H9 (cell line): Measurements from ENCODE around the gene FADS3. TPM values are rescaled to one million over a fixed set of nuclear protein-coding genes. Genes with fewer than 3 reads are reported as not detected.

Experiments
- DNase-seq: peaks from one replicate; pipeline ENCODE4 v3.0.0-alpha.2; 2017
- H2AFZ ChIP-seq: one replicate; pipeline ENCODE4 v1.6.1; 2013; ENCODE audit warnings: mild to moderate bottlenecking, low read length, control low read depth, moderate library complexity
- H2AK5ac ChIP-seq: 2 replicates; pipeline ENCODE4 v1.6.1; 2013; ENCODE audit warnings: low read length, control low read depth, mixed read lengths; ENCODE audit not compliant: insufficient read length
- H2BK120ac ChIP-seq: one replicate; pipeline ENCODE4 v1.6.1; 2013; ENCODE audit warnings: low read depth, mild to moderate bottlenecking, low read length, control low read depth, inconsistent platforms; ENCODE audit not compliant: poor library complexity, severe bottlenecking
- H2BK12ac ChIP-seq: 2 replicates; pipeline ENCODE4 v1.6.1; 2013; ENCODE audit warnings: low read length, control low read depth, mixed read lengths, low read depth; ENCODE audit not compliant: insufficient read length
- H2BK15ac ChIP-seq: 2 replicates; pipeline ENCODE4 v1.6.1; 2013; ENCODE audit warnings: low read depth, low read length, control low read depth
- H2BK20ac ChIP-seq: one replicate; pipeline ENCODE4 v1.6.1; 2013; ENCODE audit warnings: low read depth, mild to moderate bottlenecking, low read length, control low read depth, inconsistent platforms; ENCODE audit not compliant: poor library complexity, severe bottlenecking
- H2BK5ac ChIP-seq: 2 replicates; pipeline ENCODE4 v1.6.1; 2013; ENCODE audit warnings: low read length, control low read depth, mixed read lengths; ENCODE audit not compliant: insufficient read length
- H3K14ac ChIP-seq: 2 replicates; pipeline ENCODE4 v1.6.1; 2013; ENCODE audit warnings: low read length, control low read depth; ENCODE audit not compliant: insufficient read depth
- H3K18ac ChIP-seq: 2 replicates; pipeline ENCODE4 v1.6.1; 2013; ENCODE audit warnings: low read depth, mild to moderate bottlenecking, mixed read lengths, low read length, control low read depth; ENCODE audit not compliant: insufficient read length
- H3K23ac ChIP-seq: 2 replicates; pipeline ENCODE4 v1.6.1; 2013; ENCODE audit warnings: low read length, control low read depth, mixed read lengths, low read depth; ENCODE audit not compliant: insufficient read length
- H3K23me2 ChIP-seq: 2 replicates; pipeline ENCODE4 v1.6.1; 2013; ENCODE audit warnings: low read depth, mild to moderate bottlenecking, mixed read lengths, low read length, control low read depth; ENCODE audit not compliant: insufficient read length, poor library complexity, severe bottlenecking
- H3K27ac ChIP-seq: 2 replicates; pipeline ENCODE4 v1.5.1; 2013; ENCODE audit warnings: low read length, control low read depth, mixed read lengths, low read depth; ENCODE audit not compliant: insufficient read length
- H3K27me3 ChIP-seq: 2 replicates; pipeline ENCODE4 v1.6.1; 2013; ENCODE audit warnings: low read length, control low read depth, inconsistent platforms; ENCODE audit not compliant: insufficient read depth
- H3K4ac ChIP-seq: 2 replicates; pipeline ENCODE4 v1.6.1; 2013; ENCODE audit warnings: low read depth, mild to moderate bottlenecking, control low read depth, inconsistent platforms, low read length, moderate library complexity
- H3K4me1 ChIP-seq: 2 replicates; pipeline ENCODE4 v1.6.1; 2013; ENCODE audit warnings: low read length, control low read depth, inconsistent platforms; ENCODE audit not compliant: insufficient read depth
- H3K4me2 ChIP-seq: 2 replicates; pipeline ENCODE4 v1.6.1; 2013; ENCODE audit warnings: low read length, control low read depth, mixed read lengths; ENCODE audit not compliant: insufficient read length, insufficient read depth
- H3K56ac ChIP-seq: 2 replicates; pipeline ENCODE4 v1.6.1; 2013; ENCODE audit warnings: low read depth, mild to moderate bottlenecking, mixed read lengths, low read length, control low read depth; ENCODE audit not compliant: insufficient read length
- H3K79me1 ChIP-seq: 2 replicates; pipeline ENCODE4 v1.6.1; 2013; ENCODE audit warnings: low read depth, mild to moderate bottlenecking, moderate library complexity, low read length, control low read depth, inconsistent platforms; ENCODE audit not compliant: insufficient read depth, poor library complexity, severe bottlenecking
- H3K79me2 ChIP-seq: 2 replicates; pipeline ENCODE4 v1.6.1; 2013; ENCODE audit warnings: low read length, control low read depth, inconsistent platforms; ENCODE audit not compliant: insufficient read depth
- H3K9ac ChIP-seq: 2 replicates; pipeline ENCODE4 v1.6.1; 2013; ENCODE audit warnings: low read length, control low read depth, mixed read lengths; ENCODE audit not compliant: insufficient read length; ENCODE audit errors: extremely low read depth
- H3K9me3 ChIP-seq: one replicate; pipeline ENCODE4 v1.6.1; 2013; ENCODE audit warnings: low read depth, low read length, inconsistent platforms; ENCODE audit not compliant: control insufficient read depth
- H3T11ph ChIP-seq: one replicate; pipeline ENCODE4 v1.6.1; 2013; ENCODE audit warnings: mild to moderate bottlenecking, low read length, control low read depth, inconsistent platforms
- H4K20me1 ChIP-seq: one replicate; pipeline ENCODE4 v1.6.1; 2013; ENCODE audit not compliant: control insufficient read depth, insufficient read length, insufficient read depth
- H4K5ac ChIP-seq: 2 replicates; pipeline ENCODE4 v1.6.1; 2013; ENCODE audit warnings: low read depth, mild to moderate bottlenecking, mixed read lengths, low read length, control low read depth; ENCODE audit not compliant: insufficient read length
- H4K8ac ChIP-seq: replicated peaks from 2 replicates; pipeline ENCODE4 v1.6.1; 2013; ENCODE audit warnings: low read length, control low read depth, mixed read lengths, low read depth; ENCODE audit not compliant: insufficient read length
- H4K91ac ChIP-seq: 2 replicates; pipeline ENCODE4 v1.6.1; 2013; ENCODE audit warnings: low read depth, mild to moderate bottlenecking, moderate library complexity, mixed read lengths, low read length, control low read depth; ENCODE audit not compliant: insufficient read length
- H3K27ac Mint-ChIP-seq, 3 experiments: 2 replicates in 2 of 3; 3 replicates in 1 of 3; pipeline ENCODE4 v1.8.0; 2020 to 2021; ENCODE audit warnings: mixed read lengths in 3 of 3, mild to moderate bottlenecking in 1 of 3, moderate library complexity in 1 of 3
- H3K27me3 Mint-ChIP-seq: 2 replicates; pipeline ENCODE4 v1.8.0; 2021; ENCODE audit warnings: low read depth, mild to moderate bottlenecking, moderate library complexity, mixed read lengths
- H3K36me3 Mint-ChIP-seq, 3 experiments: 2 replicates in 2 of 3; 3 replicates in 1 of 3; pipeline ENCODE4 v1.8.0; 2020 to 2021; ENCODE audit warnings: low read depth in 3 of 3, mixed read lengths in 3 of 3; ENCODE audit not compliant: insufficient read depth in 1 of 3
- H3K4me1 Mint-ChIP-seq, 2 experiments: 2 replicates each; pipeline ENCODE4 v1.8.0; 2020; ENCODE audit warnings: mixed read lengths in 2 of 2
- H3K4me3 Mint-ChIP-seq, 2 experiments: 2 replicates in 1 of 2; 3 replicates in 1 of 2; pipeline ENCODE4 v1.8.0; 2020 to 2021; ENCODE audit warnings: mild to moderate bottlenecking in 2 of 2, mixed read lengths in 2 of 2, moderate library complexity in 1 of 2
- H3K9me3 Mint-ChIP-seq, 2 experiments: 2 replicates in 1 of 2; 3 replicates in 1 of 2; pipeline ENCODE4 v1.8.0; 2020; ENCODE audit warnings: mild to moderate bottlenecking in 2 of 2, mixed read lengths in 2 of 2, moderate library complexity in 1 of 2
- WGBS: extraction: QIAGEN DNeasy Blood & Tissue Kit; methylation state at CpG from one replicate; pipeline ENCODE4 v1.1.7; 2013; ENCODE audit warnings: missing lambda C conversion rate, low lambda C conversion rate, mixed read lengths; ENCODE audit not compliant: insufficient read length; ENCODE audit errors: extremely low coverage; 5-methylcytosine and 5-hydroxymethylcytosine counted together
- total RNA-seq: library from RNA; stranded (reverse); gene quantifications from 2 replicates; pipeline ENCODE4 v1.2.1, GENCODE V29; 2021
- TF ChIP-seq, protein P1 (sequence below): fragments of 200-600 bp; sonication (generic); conservative IDR thresholded peaks from 3 replicates; pipeline ENCODE4 v1.8.0; 2021; ENCODE audit warnings: antibody characterized with exemption, mild to moderate bottlenecking

FADS3 gene
- total RNA-seq, 1 experiment from 2014 or later = 34.9 TPM

DNA sequence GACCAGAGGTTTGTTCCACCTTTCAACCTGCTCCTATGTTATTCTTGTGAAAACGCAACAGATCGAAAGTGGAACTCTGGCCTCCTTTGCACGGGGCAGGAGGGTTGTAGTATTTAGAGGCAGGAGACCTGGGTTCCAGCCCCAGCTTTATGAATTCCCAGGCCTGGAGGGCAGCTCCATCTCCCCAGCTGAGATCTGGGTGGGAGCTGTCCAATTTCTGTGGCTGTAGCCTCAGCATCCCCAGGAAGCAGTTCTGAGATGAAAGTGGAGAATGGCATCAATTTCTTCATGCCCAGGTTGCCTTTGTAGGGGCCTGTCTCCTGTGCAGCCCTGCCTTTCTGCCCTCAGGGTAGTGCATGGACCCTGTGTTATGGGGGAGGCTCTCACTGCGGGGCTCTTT lies 59.1 kb downstream of the FADS3 start:
- no peak overlapping the region for H3K4ac ChIP-seq
- no peaks in the 10 kb centered on the region for H3K27me3 Mint-ChIP-seq
- no peak overlapping the region for H2BK20ac ChIP-seq
- H4K5ac ChIP-seq = no peak overlapping the region
- peaks cover 12% of the 10 kb centered on the region for H3K23me2 ChIP-seq
- no peak overlapping the region for H4K8ac ChIP-seq
- no peaks in the 10 kb centered on the region for H3K9me3 Mint-ChIP-seq
- no peak overlapping the region; a peak in 1 of 5 replicates for H3K4me3 Mint-ChIP-seq
- H3T11ph ChIP-seq = no peak overlapping the region
- H3K79me2 ChIP-seq = peaks cover 38% of the 10 kb centered on the region; the same call in 1 of the 2 replicates
- H3K36me3 Mint-ChIP-seq = peaks cover 23 to 38% (median 36%) of the 10 kb centered on the region in 3 experiments; a peak in 6 of 7 replicates
- no peak for DNase-seq
- no peak overlapping the region for H3K56ac ChIP-seq
- peak overlapping the region; percentile 27 for H3K27ac ChIP-seq
- H3K27me3 ChIP-seq = no peaks in the 10 kb centered on the region
- peaks cover 59 to 63% of the 10 kb centered on the region in 2 experiments for H3K4me1 Mint-ChIP-seq
- no peak overlapping the region for H3K18ac ChIP-seq
- H3K23ac ChIP-seq = no peak overlapping the region
- H3K79me1 ChIP-seq = peaks cover 2% of the 10 kb centered on the region
- H3K9ac ChIP-seq = no peak overlapping the region
- peak overlapping the region in 2 of 3 experiments; percentile 33 to 92; a peak in 4 of 7 replicates for H3K27ac Mint-ChIP-seq
- peaks cover 11% of the 10 kb centered on the region; the same call in 1 of the 2 replicates for H3K4me1 ChIP-seq
- H2BK120ac ChIP-seq = no peak overlapping the region
- no peak overlapping the region; the same call in 1 of the 2 replicates for H3K14ac ChIP-seq
- peak overlapping the region; percentile 96 for H3K4me2 ChIP-seq
- TF ChIP-seq, protein P1, sequence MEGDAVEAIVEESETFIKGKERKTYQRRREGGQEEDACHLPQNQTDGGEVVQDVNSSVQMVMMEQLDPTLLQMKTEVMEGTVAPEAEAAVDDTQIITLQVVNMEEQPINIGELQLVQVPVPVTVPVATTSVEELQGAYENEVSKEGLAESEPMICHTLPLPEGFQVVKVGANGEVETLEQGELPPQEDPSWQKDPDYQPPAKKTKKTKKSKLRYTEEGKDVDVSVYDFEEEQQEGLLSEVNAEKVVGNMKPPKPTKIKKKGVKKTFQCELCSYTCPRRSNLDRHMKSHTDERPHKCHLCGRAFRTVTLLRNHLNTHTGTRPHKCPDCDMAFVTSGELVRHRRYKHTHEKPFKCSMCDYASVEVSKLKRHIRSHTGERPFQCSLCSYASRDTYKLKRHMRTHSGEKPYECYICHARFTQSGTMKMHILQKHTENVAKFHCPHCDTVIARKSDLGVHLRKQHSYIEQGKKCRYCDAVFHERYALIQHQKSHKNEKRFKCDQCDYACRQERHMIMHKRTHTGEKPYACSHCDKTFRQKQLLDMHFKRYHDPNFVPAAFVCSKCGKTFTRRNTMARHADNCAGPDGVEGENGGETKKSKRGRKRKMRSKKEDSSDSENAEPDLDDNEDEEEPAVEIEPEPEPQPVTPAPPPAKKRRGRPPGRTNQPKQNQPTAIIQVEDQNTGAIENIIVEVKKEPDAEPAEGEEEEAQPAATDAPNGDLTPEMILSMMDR = no peak
- no peak overlapping the region for H2AK5ac ChIP-seq
- no peak overlapping the region for H2BK5ac ChIP-seq
- no peak overlapping the region for H2BK12ac ChIP-seq
- H2BK15ac ChIP-seq = no peak overlapping the region
- no peak overlapping the region for H4K91ac ChIP-seq
- H4K20me1 ChIP-seq = no peaks in the 10 kb centered on the region
- WGBS = no CpG with 5 or more reads among the region's 4 CpGs
- H3K9me3 ChIP-seq = no peaks in the 10 kb centered on the region
- H2AFZ ChIP-seq = no peak overlapping the region
